IMR-90 (cell line): ENCODE results near the gene ATXN1. TPM values are rescaled to one million over a fixed set of nuclear protein-coding genes. Genes with fewer than 3 reads are reported as not detected.

Source experiments
- ATAC-seq: fragments of 200-7000 bp; cut with Tn5 transposase; 2 replicates; pipeline ENCODE4 v1.9.1; 2020; ENCODE audit warnings: low read depth, mild to moderate bottlenecking, moderate library complexity
- BruUV-seq: library from RNA; stranded (reverse); fragments of 400-500 nt; replicated peaks from 2 replicates; lab custom pipeline; 2021; lab: Mats Ljungman, UMichigan
- CTCF ChIA-PET: fragments of 300-600 bp; formaldehyde crosslinking; extraction: SDS; loops from one replicate; lab custom pipeline; 2021; ENCODE audit warnings: antibody characterized with exemption; lab: Yijun Ruan, JAX
- POLR2A ChIA-PET: fragments of 300-600 bp; sonication (Branson Sonifier 250); formaldehyde crosslinking; loops from one replicate; lab custom pipeline; 2022; ENCODE audit warnings: antibody characterized with exemption; ENCODE audit not compliant: unreplicated experiment; lab: Charles Lee
- DNase-seq: peaks from one replicate; pipeline ENCODE4 v3.0.0; 2013
- H2AFZ ChIP-seq: replicated peaks from 2 replicates; pipeline ENCODE3; 2013; ENCODE audit warnings: low read length, mild to moderate bottlenecking; ENCODE audit not compliant: poor library complexity
- H2AK5ac ChIP-seq: 2 replicates; pipeline ENCODE4 v1.6.1; 2013; ENCODE audit warnings: low read depth, low read length, inconsistent platforms
- H2AK9ac ChIP-seq: replicated peaks from 2 replicates; pipeline ENCODE3; 2013; ENCODE audit warnings: mild to moderate bottlenecking, low read depth, low read length, moderate library complexity; ENCODE audit not compliant: poor library complexity
- H2BK120ac ChIP-seq: 2 replicates; pipeline ENCODE4 v1.6.1; 2013; ENCODE audit warnings: low read depth, low read length, inconsistent platforms
- H2BK15ac ChIP-seq: 3 replicates; pipeline ENCODE4 v1.6.1; 2013; ENCODE audit warnings: low read depth, low read length, inconsistent platforms
- H2BK20ac ChIP-seq: 2 replicates; pipeline ENCODE4 v1.6.1; 2013; ENCODE audit warnings: low read depth, mild to moderate bottlenecking, inconsistent platforms, low read length, moderate library complexity
- H2BK5ac ChIP-seq: 2 replicates; pipeline ENCODE4 v1.6.1; 2013; ENCODE audit warnings: mild to moderate bottlenecking, low read depth, low read length, inconsistent platforms; ENCODE audit not compliant: poor library complexity, severe bottlenecking
- H3K14ac ChIP-seq: replicated peaks from 2 replicates; pipeline ENCODE4 v1.6.1; 2013; ENCODE audit warnings: low read depth, low read length, inconsistent platforms
- H3K18ac ChIP-seq: 2 replicates; pipeline ENCODE4 v1.6.1; 2013; ENCODE audit warnings: low read depth, low read length, control low read depth
- H3K23ac ChIP-seq: 2 replicates; pipeline ENCODE4 v1.6.1; 2013; ENCODE audit warnings: low read depth, low read length, inconsistent platforms
- H3K27ac ChIP-seq: 2 replicates; pipeline ENCODE4 v1.5.1; 2013; ENCODE audit warnings: mild to moderate bottlenecking, control low read depth, low read length; ENCODE audit not compliant: insufficient read depth
- H3K27me3 ChIP-seq: 2 replicates; pipeline ENCODE4 v1.6.1; 2013; ENCODE audit warnings: low read length; ENCODE audit not compliant: control insufficient read depth, insufficient read depth
- H3K36me3 ChIP-seq: 2 replicates; pipeline ENCODE4 v1.6.1; 2013; ENCODE audit warnings: low read length, mixed read lengths; ENCODE audit not compliant: control insufficient read depth, insufficient read depth
- H3K4ac ChIP-seq: 2 replicates; pipeline ENCODE4 v1.6.1; 2013; ENCODE audit warnings: low read depth, low read length, inconsistent platforms
- H3K4me1 ChIP-seq: 2 replicates; pipeline ENCODE4 v1.6.1; 2013; ENCODE audit warnings: low read length, mixed read lengths; ENCODE audit not compliant: control insufficient read depth, insufficient read depth
- H3K4me2 ChIP-seq: 2 replicates; pipeline ENCODE4 v1.6.1; 2013; ENCODE audit warnings: low read depth, mild to moderate bottlenecking, control low read depth, low read length, moderate library complexity
- H3K4me3 ChIP-seq: 2 replicates; pipeline ENCODE4 v1.5.1; 2013; ENCODE audit warnings: low read depth, mild to moderate bottlenecking, control low read depth, low read length, moderate library complexity; ENCODE audit not compliant: insufficient read depth
- H3K56ac ChIP-seq: 2 replicates; pipeline ENCODE4 v1.6.1; 2013; ENCODE audit warnings: low read length, inconsistent platforms; ENCODE audit not compliant: insufficient read depth; ENCODE audit errors: extremely low read depth
- H3K79me1 ChIP-seq, 2 experiments: 2 replicates each; pipeline ENCODE4 v1.6.1; 2013; ENCODE audit warnings: low read length in 2 of 2, inconsistent platforms in 1 of 2, low read depth in 1 of 2
- H3K9ac ChIP-seq: 2 replicates; pipeline ENCODE4 v1.6.1; 2013; ENCODE audit warnings: low read depth, low read length, control low read depth
- H3K9me1 ChIP-seq: 2 replicates; pipeline ENCODE4 v1.6.1; 2013; ENCODE audit warnings: low read length, inconsistent platforms; ENCODE audit not compliant: insufficient read depth
- H3K9me3 ChIP-seq: 2 replicates; pipeline ENCODE4 v1.6.1; 2013; ENCODE audit warnings: low read length; ENCODE audit not compliant: control insufficient read depth, insufficient read depth
- H4K20me1 ChIP-seq: 2 replicates; pipeline ENCODE4 v1.6.1; 2013; ENCODE audit warnings: low read length, inconsistent platforms; ENCODE audit not compliant: insufficient read depth
- H4K5ac ChIP-seq: 2 replicates; pipeline ENCODE4 v1.6.1; 2013; ENCODE audit warnings: mild to moderate bottlenecking, low read depth, low read length, control low read depth
- H4K8ac ChIP-seq, 2 experiments: 2 replicates each; pipeline ENCODE4 v1.6.1; 2013; ENCODE audit warnings: low read depth in 2 of 2, low read length in 2 of 2, control low read depth in 1 of 2, inconsistent platforms in 1 of 2
- H4K91ac ChIP-seq: 2 replicates; pipeline ENCODE4 v1.6.1; 2013; ENCODE audit warnings: low read depth, low read length, inconsistent platforms; ENCODE audit not compliant: insufficient read depth
- CEBPB ChIP-seq: IDR thresholded peaks from 2 replicates; pipeline ENCODE4 v1.6.1; 2012; ENCODE audit warnings: low read depth, low read length, improper control_type of control experiment
- FOS ChIP-seq: fragments of 150-350 bp; IDR thresholded peaks from 2 replicates; pipeline ENCODE4 v1.6.1; 2016; ENCODE audit warnings: low read depth, low read length
- MXI1 ChIP-seq: IDR thresholded peaks from 2 replicates; pipeline ENCODE4 v1.6.1; 2012; ENCODE audit warnings: low read depth, mild to moderate bottlenecking, low read length, moderate library complexity, borderline replicate concordance
- WGBS, 2 experiments: methylation state at CpG; one replicate each; pipeline versions ENCODE4 v1.1.5 to v1.1.7; 2013; ENCODE audit warnings: missing lambda C conversion rate in 2 of 2; ENCODE audit not compliant: insufficient read length in 1 of 2; ENCODE audit errors: extremely low coverage in 2 of 2; 5-methylcytosine and 5-hydroxymethylcytosine counted together
- dilution Hi-C: fragments of 300-500 bp; cut with HindIII; formaldehyde crosslinking; loops from one replicate; pipeline ENCODE4 v1.14.3; 2018; ENCODE audit warnings: low sequenced_read_pairs; ENCODE audit not compliant: unreplicated experiment
- in situ Hi-C: fragments of 300-500 bp; cut with MboI; formaldehyde crosslinking; loops from 3 replicates; pipeline ENCODE4 v1.14.3; 2019; ENCODE audit warnings: low sequenced_read_pairs, inconsistent platforms, mixed read lengths
- intact Hi-C: fragments of 100-400 bp; cut with micrococcal nuclease; formaldehyde crosslinking; loops from 2 replicates; pipeline ENCODE4 v1.10.0; 2022
- polyA plus RNA-seq, 3 experiments: library from polyadenylated mRNA; depleted of rRNA; stranded (reverse); fragments of >200 nt; gene quantifications; 2 replicates each; pipeline ENCODE4 v1.2.3, GENCODE V29; 2012; ENCODE audit warnings: low replicate concordance in 1 of 3
- total RNA-seq: library from RNA; depleted of rRNA; stranded (reverse); fragments of >200 nt; gene quantifications from 2 replicates; pipeline ENCODE4 v1.2.3, GENCODE V29; 2012

Gene ATXN1
- total and polyA plus RNA-seq, 2 of the 4 experiments (the other 2 are of a cell fraction) = 7.3 to 11.1 TPM

GRCh38 chr6:16344756-16345155 lies 416.5 kb downstream of the ATXN1 start:
- in situ Hi-C loops = no loop called here
- no peak overlapping the region for H3K9ac ChIP-seq
- peak; percentile 79 for DNase-seq

More at GRCh38 chr6:16344756-16345155, 416.5 kb downstream of the ATXN1 start:
- no peaks in the 10 kb centered on the region for H4K20me1 ChIP-seq
- peak overlapping the region; percentile 32; the same call in 1 of the 2 replicates for H3K23ac ChIP-seq
- H3K9me1 ChIP-seq = peaks cover 10% of the 10 kb centered on the region
- CTCF ChIA-PET = no interaction called here
- ATAC-seq = no peak
- peak overlapping the region; percentile 26; the same call in 1 of the 2 replicates for H4K91ac ChIP-seq
- peak overlapping the region; percentile 87; the same call in 1 of the 2 replicates for H3K18ac ChIP-seq
- peak overlapping the region; percentile 83; the same call in 1 of the 2 replicates for H2AK5ac ChIP-seq
- H3K27ac ChIP-seq = peak overlapping the region; percentile 12; the same call in 1 of the 2 replicates
- peak overlapping the region; percentile 53; the same call in 1 of the 2 replicates for H3K14ac ChIP-seq
- peak; percentile 79 for TF ChIP-seq CEBPB
- no peak for TF ChIP-seq MXI1
- peak; percentile 9; the same call in 1 of the 2 replicates for TF ChIP-seq FOS
- H3K79me1 ChIP-seq = peaks cover 3 to 19% of the 10 kb centered on the region in 2 experiments; a peak in 2 of 4 replicates
- H2AFZ ChIP-seq = no peak overlapping the region
- BruUV-seq = no TSS peak
- H2BK20ac ChIP-seq = peak overlapping the region; percentile 92
- peak overlapping the region in 1 of 2 experiments; percentile 69; a peak in 2 of 4 replicates for H4K8ac ChIP-seq
- no peaks in the 10 kb centered on the region for H3K9me3 ChIP-seq
- H3K4ac ChIP-seq = peak overlapping the region; percentile 81
- H2BK120ac ChIP-seq = peak overlapping the region; percentile 74
- POLR2A ChIA-PET = no interaction called here
- no peak overlapping the region for H2AK9ac ChIP-seq
- intact Hi-C loops = no loop called here
- H3K36me3 ChIP-seq = no peaks in the 10 kb centered on the region
- dilution Hi-C loops = no loop called here
- no peak overlapping the region for H4K5ac ChIP-seq
- peak overlapping the region; percentile 48 for H2BK5ac ChIP-seq
- H3K27me3 ChIP-seq = no peaks in the 10 kb centered on the region
- 60% methylated on average over 5 of the region's 6 CpGs; no CpG with 5 or more reads in 1 of the 2 experiments for WGBS, 2 experiments
- peak overlapping the region; percentile 82; the same call in 1 of the 3 replicates for H2BK15ac ChIP-seq
- no peak overlapping the region for H3K4me2 ChIP-seq
- H3K56ac ChIP-seq = no peak overlapping the region
- no peak overlapping the region for H3K4me3 ChIP-seq
- H3K4me1 ChIP-seq = peaks cover 8% of the 10 kb centered on the region
